ENCODE results near the gene HSD17B3. TPM values are rescaled to one million over a fixed set of nuclear protein-coding genes. Genes with fewer than 3 reads are reported as not detected.

The HSD17B3 gene
- total and polyA plus RNA-seq, 2 donors (not counting 1 experiment from before 2014, with no cell fraction given), result not detected

- Histone ChIP-seq H3K4me1 (ENCODE audit: control insufficient read depth in 2 of 2, insufficient read depth in 2 of 2, low read length in 2 of 2) (no peaks in the 10 kb centered on the region), H3K36me3 (replicated peaks in 1 of 2; ENCODE audit: control extremely low read depth in 1 of 2, control insufficient read depth in 1 of 2, extremely low read depth in 1 of 2, insufficient read depth in 2 of 2, low read length in 1 of 2) (no peaks in the 10 kb centered on the region), H3K27ac (ENCODE audit: low read length in 2 of 2) (no peak overlapping the region), H3K4me2 (replicated peaks; ENCODE audit: low read depth, low read length, poor library complexity, severe bottlenecking) (no peak overlapping the region), H3K9ac (ENCODE audit: low read length) (no peak overlapping the region), H3K27me3 (replicated peaks in 1 of 4; ENCODE audit: control extremely low read depth in 1 of 4, control insufficient read depth in 3 of 4, insufficient read depth in 4 of 4, low read length in 3 of 4) (no peaks in the 10 kb centered on the region), H2AFZ (ENCODE audit: insufficient read depth, low read depth, low read length, poor library complexity, severe bottlenecking) (no peak overlapping the region), H3K79me2 (ENCODE audit: control insufficient read depth, insufficient read depth, low read length) (no peaks in the 10 kb centered on the region), H3K4me3 (ENCODE audit: control extremely low read depth in 1 of 5, extremely low read depth in 1 of 5, insufficient read depth in 1 of 5, low read depth in 2 of 5, low read length in 4 of 5) (no peak overlapping the region), H3K9me3 (ENCODE audit: control extremely low read depth in 1 of 3, control insufficient read depth in 2 of 3, insufficient read depth in 1 of 3, low read length in 2 of 3) (peaks cover 0 to 7% (median 0%) of the 10 kb centered on the region in 3 donors), H4K20me1 (ENCODE audit: control insufficient read depth, insufficient read depth, low read length, poor library complexity, severe bottlenecking) (no peaks in the 10 kb centered on the region)
- TF ChIP-seq CTCF (IDR thresholded peaks at IDR 0.05) (no peak), EZH2 (IDR thresholded peaks at IDR 0.05; ENCODE audit: borderline replicate concordance, insufficient read depth, low read depth, low read length, poor library complexity, severe bottlenecking) (no peak)
- ATAC-seq (ENCODE audit: low read depth) (no peak), DNase-seq (no peak)
- CTCF ChIA-PET, result no interaction called here
- POLR2A ChIA-PET, result no interaction called here
- Mint-ChIP-seq H3K9me3 (ENCODE audit: insufficient read depth) (peaks cover 3% of the 10 kb centered on the region), H3K27me3 (peaks cover 4% of the 10 kb centered on the region), H3K4me1 (no peaks in the 10 kb centered on the region), H3K4me3 (no peak overlapping the region), H3K27ac (no peak overlapping the region)
- intact Hi-C loops (cut with micrococcal nuclease), result no loop called here
- no CpG with 5 or more reads among the region's 3 CpGs for whole genome bisulfite sequencing (ENCODE audit: insufficient coverage)
Measured at GRCh38 chr9:96293498-96294158, 8.3 kb downstream of the HSD17B3 start.

- Histone ChIP-seq H3K79me2 (ENCODE audit: control insufficient read depth, insufficient read depth, low read length) (no peaks in the 10 kb centered on the region), H3K4me1 (ENCODE audit: control insufficient read depth in 2 of 2, insufficient read depth in 2 of 2, low read length in 2 of 2) (no peaks in the 10 kb centered on the region), H3K4me3 (ENCODE audit: control extremely low read depth in 1 of 5, extremely low read depth in 1 of 5, insufficient read depth in 1 of 5, low read depth in 2 of 5, low read length in 4 of 5) (no peak overlapping the region), H3K4me2 (replicated peaks; ENCODE audit: low read depth, low read length, poor library complexity, severe bottlenecking) (no peak overlapping the region), H3K9me3 (ENCODE audit: control extremely low read depth in 1 of 3, control insufficient read depth in 2 of 3, insufficient read depth in 1 of 3, low read length in 2 of 3) (peaks cover 0 to 4% (median 0%) of the 10 kb centered on the region in 3 donors), H4K20me1 (ENCODE audit: control insufficient read depth, insufficient read depth, low read length, poor library complexity, severe bottlenecking) (no peaks in the 10 kb centered on the region), H3K36me3 (replicated peaks in 1 of 2; ENCODE audit: control extremely low read depth in 1 of 2, control insufficient read depth in 1 of 2, extremely low read depth in 1 of 2, insufficient read depth in 2 of 2, low read length in 1 of 2) (no peaks in the 10 kb centered on the region), H3K27ac (ENCODE audit: low read length in 2 of 2) (no peak overlapping the region), H2AFZ (ENCODE audit: insufficient read depth, low read depth, low read length, poor library complexity, severe bottlenecking) (no peak overlapping the region), H3K9ac (ENCODE audit: low read length) (no peak overlapping the region), H3K27me3 (replicated peaks in 1 of 4; ENCODE audit: control extremely low read depth in 1 of 4, control insufficient read depth in 3 of 4, insufficient read depth in 4 of 4, low read length in 3 of 4) (no peaks in the 10 kb centered on the region)
- intact Hi-C loops (cut with micrococcal nuclease), result no loop called here
- Mint-ChIP-seq H3K4me1 (no peaks in the 10 kb centered on the region), H3K27me3 (no peaks in the 10 kb centered on the region), H3K4me3 (no peak overlapping the region), H3K9me3 (ENCODE audit: insufficient read depth) (peaks cover 2% of the 10 kb centered on the region), H3K27ac (no peak overlapping the region)
- ChIA-PET CTCF (no interaction called here), POLR2A (no interaction called here)
- no peak for TF ChIP-seq EZH2 (IDR thresholded peaks at IDR 0.05; ENCODE audit: borderline replicate concordance, insufficient read depth, low read depth, low read length, poor library complexity, severe bottlenecking)
- no peak for TF ChIP-seq CTCF (IDR thresholded peaks at IDR 0.05)
- DNase-seq (no peak), ATAC-seq (ENCODE audit: low read depth) (no peak)
- WGBS (ENCODE audit: insufficient coverage), result no CpG with 5 or more reads among the region's 2 CpGs
Measured at GRCh38 chr9:96289392-96289791, 12.6 kb downstream of the HSD17B3 start.

All from B cell (primary cell).